ENCODE data around the gene ADAM10.

Gene ADAM10

GRCh38 chr15:58548308-58549012 is 201.0 kb downstream of the ADAM10 start:
- DNase-seq: no peak

- DNase-seq: no peak
Observed at GRCh38 chr15:58547628-58548307, 201.7 kb downstream of the ADAM10 start.

GRCh38 chr15:58546635-58547627 is 202.6 kb downstream of the ADAM10 start:
- DNase-seq: peak; percentile 56

GRCh38 chr15:58546066-58546591 is 203.4 kb downstream of the ADAM10 start:
- DNase-seq: no peak

- DNase-seq: no peak
Observed at GRCh38 chr15:58545307-58546065, 204.0 kb downstream of the ADAM10 start.

GRCh38 chr15:58544756-58545155 is 204.8 kb downstream of the ADAM10 start:
- DNase-seq: no peak

GRCh38 chr15:58543664-58544335 is 205.7 kb downstream of the ADAM10 start:
- DNase-seq: no peak

- no peak for DNase-seq
Observed at GRCh38 chr15:58541410-58542087, 208.0 kb downstream of the ADAM10 start.

- no peak for DNase-seq
Observed at GRCh38 chr15:58539548-58539947, 210.0 kb downstream of the ADAM10 start.

- no peak for DNase-seq
Observed at GRCh38 chr15:58538901-58539300, 210.6 kb downstream of the ADAM10 start.
